Loucy (cell line): ENCODE measurements around the gene PPL.

Experiments used
- H2AFZ ChIP-seq: fragments of 200-600 bp; sonication (generic); 2 replicates; pipeline ENCODE4 v1.6.0; 2016; ENCODE audit warnings: antibody characterized with exemption, mild to moderate bottlenecking, low read length, moderate library complexity
- H3F3A ChIP-seq: fragments of 200-600 bp; 2 replicates; pipeline ENCODE4 v1.6.0; 2016; ENCODE audit warnings: antibody characterized with exemption, low read depth, mild to moderate bottlenecking
- H3K27me3 ChIP-seq: fragments of 200-600 bp; sonication (generic); 2 replicates; pipeline ENCODE4 v1.6.1; 2014; ENCODE audit warnings: low read length, mild to moderate bottlenecking; ENCODE audit not compliant: insufficient read depth, poor library complexity, severe bottlenecking
- H3K36me3 ChIP-seq: fragments of 200-600 bp; sonication (generic); 2 replicates; pipeline ENCODE4 v1.6.1; 2016; ENCODE audit warnings: low read length; ENCODE audit not compliant: insufficient read depth
- H3K4me1 ChIP-seq: fragments of 200-600 bp; sonication (generic); 2 replicates; pipeline ENCODE4 v1.5.1; 2014; ENCODE audit warnings: low read length, mild to moderate bottlenecking; ENCODE audit not compliant: insufficient read depth, poor library complexity, severe bottlenecking
- H3K4me2 ChIP-seq: fragments of 200-600 bp; sonication (generic); 2 replicates; pipeline ENCODE4 v1.6.0; 2014; ENCODE audit warnings: antibody characterized with exemption, low read length, low read depth, mild to moderate bottlenecking; ENCODE audit not compliant: poor library complexity, severe bottlenecking
- H3K4me3 ChIP-seq: fragments of 200-600 bp; sonication (generic); 2 replicates; pipeline ENCODE4 v1.5.1; 2014; ENCODE audit warnings: low read length, mild to moderate bottlenecking, mixed read lengths; ENCODE audit not compliant: poor library complexity, severe bottlenecking
- H3K79me2 ChIP-seq: fragments of 200-600 bp; sonication (generic); 2 replicates; pipeline ENCODE4 v1.6.1; 2014; ENCODE audit warnings: low read length; ENCODE audit not compliant: insufficient read depth
- H3K9ac ChIP-seq: fragments of 200-600 bp; sonication (generic); 2 replicates; pipeline ENCODE4 v1.6.0; 2014; ENCODE audit warnings: mild to moderate bottlenecking, low read depth, low read length, moderate library complexity; ENCODE audit not compliant: poor library complexity, severe bottlenecking
- H3K9me2 ChIP-seq: fragments of 200-600 bp; sonication (generic); replicated peaks from 2 replicates; pipeline ENCODE4 v1.6.1; 2016; ENCODE audit warnings: low read depth, low read length, mixed read lengths
- H3K9me3 ChIP-seq: fragments of 200-600 bp; sonication (generic); 2 replicates; pipeline ENCODE4 v1.6.1; 2014; ENCODE audit warnings: mild to moderate bottlenecking, antibody characterized with exemption, low read length, low read depth; ENCODE audit not compliant: insufficient read depth
- H4K20me1 ChIP-seq: fragments of 200-600 bp; sonication (generic); 2 replicates; pipeline ENCODE4 v1.6.0; 2014; ENCODE audit warnings: antibody characterized with exemption, low read length, mild to moderate bottlenecking; ENCODE audit not compliant: insufficient read depth, poor library complexity, severe bottlenecking
- EZH2phosphoT487 ChIP-seq: fragments of 200-600 bp; IDR thresholded peaks from 2 replicates; pipeline ENCODE4 v1.6.1; 2018; ENCODE audit warnings: antibody characterized with exemption, mild to moderate bottlenecking, moderate library complexity, borderline replicate concordance
- TF ChIP-seq, protein P1 (sequence below): fragments of 200-600 bp; sonication (generic); conservative IDR thresholded peaks from 2 replicates; pipeline ENCODE4 v1.5.1; 2014; ENCODE audit warnings: mild to moderate bottlenecking, antibody characterized with exemption, low read length

PPL gene

DNA sequence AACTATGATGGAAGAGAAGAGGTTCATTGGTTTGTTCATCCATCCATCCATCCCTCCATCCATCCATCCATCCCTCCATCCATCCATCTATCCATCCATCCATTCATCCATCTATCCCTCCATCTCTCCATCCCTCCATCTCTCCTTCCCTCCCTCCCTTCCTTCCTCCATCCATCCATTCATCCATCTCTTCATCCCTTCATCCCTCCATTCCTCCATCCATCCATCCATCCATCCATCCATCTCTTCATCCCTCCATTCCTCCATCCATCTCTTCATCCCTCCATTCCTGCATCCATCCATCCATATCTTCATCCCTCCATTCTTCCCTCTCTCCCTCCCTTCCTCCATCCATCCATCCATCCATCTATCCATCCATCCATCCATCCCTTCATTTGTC lies 10.0 kb upstream of the PPL start:
- H4K20me1 ChIP-seq: no peaks in the 10 kb centered on the region
- H3K9me2 ChIP-seq: no peaks in the 10 kb centered on the region
- H3K9ac ChIP-seq: no peak overlapping the region
- H3F3A ChIP-seq: no peaks in the 10 kb centered on the region
- TF ChIP-seq EZH2phosphoT487: no peak
- H3K36me3 ChIP-seq: no peaks in the 10 kb centered on the region
- H3K27me3 ChIP-seq: no peaks in the 10 kb centered on the region
- H2AFZ ChIP-seq: no peak overlapping the region
- H3K9me3 ChIP-seq: no peaks in the 10 kb centered on the region
- H3K79me2 ChIP-seq: no peaks in the 10 kb centered on the region
- no peaks in the 10 kb centered on the region for H3K4me1 ChIP-seq
- no peak overlapping the region for H3K4me3 ChIP-seq
- H3K4me2 ChIP-seq: no peak overlapping the region

DNA sequence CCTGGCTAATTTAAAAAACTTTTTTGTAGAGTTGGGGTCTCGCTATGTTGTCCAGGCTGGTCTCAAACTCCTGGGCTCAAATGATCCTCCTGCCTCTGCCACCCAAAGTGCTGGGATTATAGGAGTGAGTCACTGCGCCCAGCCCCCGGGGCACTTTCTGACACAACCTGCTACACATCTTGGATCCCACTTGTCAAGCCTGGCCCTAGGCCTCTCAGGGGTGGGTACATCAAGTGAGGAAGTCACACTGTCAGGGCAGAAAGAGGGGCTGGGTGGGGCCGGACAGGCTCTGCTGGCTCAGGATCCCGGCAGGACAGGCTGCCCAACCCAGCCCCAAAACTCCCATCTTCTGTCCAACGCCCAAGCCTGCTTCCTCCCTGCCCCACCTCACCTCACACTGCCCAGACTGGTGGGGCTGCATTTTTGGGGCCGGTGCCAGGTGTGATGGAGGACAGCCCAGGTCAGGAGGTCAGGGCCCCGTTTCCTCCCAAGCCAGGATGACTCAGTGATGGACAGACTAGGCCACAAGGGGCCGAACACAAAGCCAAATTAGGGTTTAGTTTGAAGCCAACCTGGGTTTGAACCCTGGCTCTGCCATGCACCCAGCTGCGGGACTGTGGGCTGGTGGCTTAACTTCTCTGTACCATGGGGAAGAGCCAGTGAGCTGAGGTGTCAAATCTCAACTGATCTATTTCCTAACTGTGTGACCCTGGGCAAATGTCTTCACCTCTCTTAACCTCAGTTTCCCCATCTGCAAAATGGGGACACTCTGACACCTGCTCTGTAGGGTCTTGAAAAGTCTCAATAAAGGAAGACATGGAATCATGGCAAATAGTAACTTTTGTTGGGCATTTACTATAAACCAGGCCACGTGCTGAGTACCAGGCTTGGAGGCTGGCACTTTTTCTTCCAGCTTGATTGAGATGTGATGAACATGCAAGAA lies 8.9 kb upstream of the PPL start:
- TF ChIP-seq EZH2phosphoT487: no peak
- TF ChIP-seq, protein P1, sequence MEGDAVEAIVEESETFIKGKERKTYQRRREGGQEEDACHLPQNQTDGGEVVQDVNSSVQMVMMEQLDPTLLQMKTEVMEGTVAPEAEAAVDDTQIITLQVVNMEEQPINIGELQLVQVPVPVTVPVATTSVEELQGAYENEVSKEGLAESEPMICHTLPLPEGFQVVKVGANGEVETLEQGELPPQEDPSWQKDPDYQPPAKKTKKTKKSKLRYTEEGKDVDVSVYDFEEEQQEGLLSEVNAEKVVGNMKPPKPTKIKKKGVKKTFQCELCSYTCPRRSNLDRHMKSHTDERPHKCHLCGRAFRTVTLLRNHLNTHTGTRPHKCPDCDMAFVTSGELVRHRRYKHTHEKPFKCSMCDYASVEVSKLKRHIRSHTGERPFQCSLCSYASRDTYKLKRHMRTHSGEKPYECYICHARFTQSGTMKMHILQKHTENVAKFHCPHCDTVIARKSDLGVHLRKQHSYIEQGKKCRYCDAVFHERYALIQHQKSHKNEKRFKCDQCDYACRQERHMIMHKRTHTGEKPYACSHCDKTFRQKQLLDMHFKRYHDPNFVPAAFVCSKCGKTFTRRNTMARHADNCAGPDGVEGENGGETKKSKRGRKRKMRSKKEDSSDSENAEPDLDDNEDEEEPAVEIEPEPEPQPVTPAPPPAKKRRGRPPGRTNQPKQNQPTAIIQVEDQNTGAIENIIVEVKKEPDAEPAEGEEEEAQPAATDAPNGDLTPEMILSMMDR: no peak
- Histone ChIP-seq H3K4me2 (no peak overlapping the region), H3F3A (no peaks in the 10 kb centered on the region), H3K4me1 (no peaks in the 10 kb centered on the region), H2AFZ (no peak overlapping the region), H3K36me3 (no peaks in the 10 kb centered on the region), H3K9ac (no peak overlapping the region), H3K4me3 (no peak overlapping the region), H3K79me2 (no peaks in the 10 kb centered on the region), H3K9me3 (no peaks in the 10 kb centered on the region), H3K9me2 (no peaks in the 10 kb centered on the region), H4K20me1 (no peaks in the 10 kb centered on the region), H3K27me3 (no peaks in the 10 kb centered on the region)

DNA sequence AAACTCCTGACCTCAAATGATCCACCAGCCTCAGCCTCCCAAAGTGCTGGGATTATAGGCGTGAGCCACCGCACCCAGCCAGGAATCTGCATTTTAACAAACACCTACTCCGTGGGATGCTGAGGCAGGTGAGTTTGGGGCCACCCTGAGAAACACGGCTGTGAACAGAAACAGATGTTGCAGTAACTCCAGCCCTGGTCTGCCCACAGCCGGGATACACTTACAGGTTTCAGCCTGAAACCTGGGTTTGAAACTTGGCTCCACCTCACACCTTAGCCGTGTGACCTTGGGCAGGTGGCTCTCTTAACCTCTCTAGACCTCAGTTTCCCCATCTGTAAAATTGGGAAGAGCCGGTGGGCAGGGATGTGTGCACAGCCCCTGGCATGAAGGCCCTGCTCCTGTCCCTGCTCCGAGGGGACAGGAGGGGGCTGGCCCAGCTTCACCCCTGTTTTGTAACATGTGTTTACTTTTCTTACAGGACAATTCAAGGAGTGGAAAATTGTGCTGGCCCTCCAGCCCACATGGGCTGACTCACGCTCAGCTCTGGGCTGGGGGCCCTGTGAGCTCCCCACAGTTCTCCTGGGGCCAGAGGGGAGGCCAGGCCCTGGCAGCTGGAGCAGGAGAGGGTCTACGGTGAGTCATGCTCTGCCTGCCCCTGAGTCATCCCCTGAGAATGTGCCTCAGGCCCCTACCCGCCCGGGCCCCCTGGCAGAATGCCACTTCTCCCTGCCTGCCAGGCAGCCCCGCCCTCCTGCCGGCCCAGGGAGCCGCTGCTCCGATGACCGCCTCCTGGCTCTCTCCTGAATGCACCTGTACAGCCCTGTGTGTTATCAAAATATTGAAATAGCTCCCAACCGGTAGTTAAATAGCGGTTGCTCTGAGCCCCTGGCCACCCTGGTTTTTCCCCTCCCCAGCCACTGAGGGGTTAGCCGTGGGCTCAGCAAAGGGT lies 7.7 kb upstream of the PPL start:
- H3K36me3 ChIP-seq: no peaks in the 10 kb centered on the region
- no peaks in the 10 kb centered on the region for H3K27me3 ChIP-seq
- no peaks in the 10 kb centered on the region for H4K20me1 ChIP-seq
- no peak overlapping the region for H3K9ac ChIP-seq
- no peaks in the 10 kb centered on the region for H3K4me1 ChIP-seq
- no peak overlapping the region for H2AFZ ChIP-seq
- no peaks in the 10 kb centered on the region for H3K9me3 ChIP-seq
- no peaks in the 10 kb centered on the region for H3K9me2 ChIP-seq
- H3K4me2 ChIP-seq: no peak overlapping the region
- H3F3A ChIP-seq: no peaks in the 10 kb centered on the region
- no peak for TF ChIP-seq EZH2phosphoT487
- TF ChIP-seq, protein P1: no peak
- no peaks in the 10 kb centered on the region for H3K79me2 ChIP-seq
- H3K4me3 ChIP-seq: no peak overlapping the region
